MG63 (cell line): ENCODE results near the gene TOR3A. TPM values are rescaled to one million over a fixed set of nuclear protein-coding genes. Genes with fewer than 3 reads are reported as not detected.
A peak's percentile ranks its signal among the peaks of the same experiment; 100 is the strongest.

Experiments used
- DNase-seq: peaks from one replicate; pipeline ENCODE4 v3.0.0-alpha.2; 2020
- H3K27me3 ChIP-seq: fragments of 250-450 bp; sonication (Bioruptor Pico); 2 replicates; pipeline ENCODE4 v1.5.1; 2020; ENCODE audit warnings: mild to moderate bottlenecking, moderate library complexity
- H3K36me3 ChIP-seq: fragments of 250-450 bp; sonication (Bioruptor Pico); 2 replicates; pipeline ENCODE4 v1.5.1; 2020; ENCODE audit warnings: mild to moderate bottlenecking, moderate library complexity
- H3K4me3 ChIP-seq: fragments of 250-450 bp; sonication (Bioruptor Pico); 2 replicates; pipeline ENCODE4 v1.5.1; 2020; ENCODE audit warnings: mild to moderate bottlenecking, moderate library complexity
- H3K9me3 ChIP-seq: fragments of 250-450 bp; sonication (Bioruptor Pico); 2 replicates; pipeline ENCODE4 v1.5.1; 2020; ENCODE audit warnings: mild to moderate bottlenecking, moderate library complexity
- total RNA-seq: library from RNA; depleted of rRNA; stranded (reverse); fragments of >200 nt; shearing (Covaris generic); gene quantifications from 2 replicates; pipeline ENCODE4 v1.2.3, GENCODE V29; 2014; ENCODE audit warnings: low replicate concordance

Gene TOR3A
- total RNA-seq, 1 experiment from 2014 or later: 102 TPM

GRCh38 chr1:179055937-179056336, 25.9 kb upstream of the TOR3A start:
- DNase-seq: no peak
- H3K9me3 ChIP-seq: no peaks in the 10 kb centered on the region; the same call in 1 of the 2 replicates
- H3K4me3 ChIP-seq: no peak overlapping the region
- H3K36me3 ChIP-seq: peaks cover 47% of the 10 kb centered on the region
- H3K27me3 ChIP-seq: no peaks in the 10 kb centered on the region

DNA sequence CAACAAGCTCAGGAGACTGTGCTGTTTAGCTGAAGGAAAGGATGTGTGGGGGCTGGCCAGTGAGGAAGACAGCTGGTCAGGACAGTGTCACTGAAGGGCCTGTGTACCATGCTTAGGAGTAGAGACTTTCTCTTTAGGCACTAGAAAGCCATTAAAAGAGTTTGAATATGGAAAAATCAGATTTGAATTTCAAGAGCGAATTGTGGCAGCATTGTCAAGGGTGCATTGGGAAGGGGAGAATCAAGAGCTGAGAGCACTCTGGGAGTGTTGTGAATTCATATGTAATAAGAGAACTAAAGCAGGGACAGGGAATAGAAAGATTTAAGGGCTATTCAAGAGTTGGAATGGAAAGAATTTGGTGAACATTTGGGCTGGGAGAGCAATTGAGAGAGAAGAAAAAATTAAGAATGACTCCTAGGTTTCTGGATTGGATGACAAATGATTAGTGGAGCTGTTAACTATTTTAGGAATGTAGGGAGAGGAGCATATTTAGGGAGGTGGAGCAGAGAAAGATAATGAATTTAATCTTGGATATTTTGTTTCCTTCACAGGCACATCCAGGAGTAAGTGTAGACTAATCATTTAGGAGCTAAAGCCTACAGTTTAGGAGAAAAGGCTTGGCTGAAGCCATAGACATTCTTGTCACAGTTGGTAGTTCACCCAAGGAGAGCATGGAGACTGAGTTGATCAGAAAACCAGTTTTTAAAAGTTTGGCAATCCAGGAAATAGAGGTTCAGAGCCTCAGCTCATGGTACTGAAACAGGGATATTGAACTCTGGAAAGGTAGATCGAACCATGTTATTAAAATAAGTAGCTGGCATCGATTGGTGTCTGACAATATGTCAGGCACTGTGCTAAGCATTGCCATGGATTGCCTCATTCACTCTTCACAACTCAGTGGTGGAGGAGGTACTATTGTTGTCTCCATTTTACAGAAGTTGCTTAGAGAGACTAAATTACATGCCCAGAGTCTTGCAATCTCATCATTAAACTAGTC, 23.1 kb upstream of the TOR3A start:
- no peaks in the 10 kb centered on the region for H3K27me3 ChIP-seq
- H3K4me3 ChIP-seq: no peak overlapping the region
- peaks cover 60% of the 10 kb centered on the region for H3K36me3 ChIP-seq
- H3K9me3 ChIP-seq: no peaks in the 10 kb centered on the region; the same call in 1 of the 2 replicates
- DNase-seq: no peak

GRCh38 chr1:179061360-179062282, 20.2 kb upstream of the TOR3A start:
- peaks cover 64% of the 10 kb centered on the region for H3K36me3 ChIP-seq

DNA sequence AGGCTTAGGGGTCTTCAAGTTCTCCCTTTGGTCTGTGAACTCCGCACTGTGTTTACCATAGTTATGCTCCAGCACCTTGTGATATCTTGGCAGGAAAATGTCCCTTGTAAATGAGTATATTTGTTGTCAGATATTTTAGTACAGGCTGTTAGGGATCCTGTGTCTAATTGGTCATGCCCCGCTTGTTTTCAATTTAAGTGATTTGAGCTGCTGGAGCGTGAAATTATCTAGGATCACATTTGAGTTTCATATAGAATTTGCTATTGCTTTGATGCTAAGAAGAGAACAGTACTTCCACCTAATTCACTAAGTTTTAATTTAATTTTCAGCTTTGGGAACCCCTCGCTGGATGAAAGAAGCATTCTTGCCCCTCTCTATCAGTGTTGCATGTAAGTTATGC, 15.4 kb upstream of the TOR3A start:
- Histone ChIP-seq H3K36me3 (peaks cover 76% of the 10 kb centered on the region), H3K4me3 (no peak overlapping the region), H3K27me3 (no peaks in the 10 kb centered on the region), H3K9me3 (no peaks in the 10 kb centered on the region)
- DNase-seq: no peak

More at GRCh38 chr1:179061360-179062282, 20.2 kb upstream of the TOR3A start:
- H3K27me3 ChIP-seq: no peaks in the 10 kb centered on the region
- no peaks in the 10 kb centered on the region; the same call in 1 of the 2 replicates for H3K9me3 ChIP-seq
- no peak overlapping the region for H3K4me3 ChIP-seq
- peak; percentile 11 for DNase-seq

DNA sequence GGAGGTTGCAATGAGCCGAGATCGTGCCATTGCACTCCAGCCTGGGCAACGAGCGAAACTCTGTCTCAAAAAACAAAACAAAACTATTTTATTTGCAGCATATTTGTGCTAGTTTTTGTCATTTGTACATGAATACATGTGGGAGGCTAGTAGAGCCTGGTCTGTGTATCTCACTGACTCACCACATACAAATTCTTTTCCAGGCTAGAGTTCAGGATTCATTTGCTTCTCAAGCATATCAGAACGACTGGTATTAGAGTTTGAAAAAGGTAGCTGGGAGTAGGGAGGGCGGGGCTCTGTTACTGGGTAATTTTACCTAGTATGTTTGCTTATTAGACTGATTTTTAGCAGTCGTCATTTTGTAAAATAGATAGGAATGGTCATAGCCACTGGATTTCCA, 4.5 kb upstream of the TOR3A start:
- Histone ChIP-seq H3K9me3 (no peaks in the 10 kb centered on the region), H3K27me3 (no peaks in the 10 kb centered on the region), H3K4me3 (no peak overlapping the region), H3K36me3 (peaks cover 18% of the 10 kb centered on the region)
- no peak for DNase-seq

GRCh38 chr1:179079113-179079761, 2.6 kb upstream of the TOR3A start:
- peak; percentile 41 for DNase-seq
- peaks cover 11% of the 10 kb centered on the region for H3K36me3 ChIP-seq
- no peaks in the 10 kb centered on the region for H3K9me3 ChIP-seq
- H3K4me3 ChIP-seq: no peak overlapping the region
- no peaks in the 10 kb centered on the region for H3K27me3 ChIP-seq

DNA sequence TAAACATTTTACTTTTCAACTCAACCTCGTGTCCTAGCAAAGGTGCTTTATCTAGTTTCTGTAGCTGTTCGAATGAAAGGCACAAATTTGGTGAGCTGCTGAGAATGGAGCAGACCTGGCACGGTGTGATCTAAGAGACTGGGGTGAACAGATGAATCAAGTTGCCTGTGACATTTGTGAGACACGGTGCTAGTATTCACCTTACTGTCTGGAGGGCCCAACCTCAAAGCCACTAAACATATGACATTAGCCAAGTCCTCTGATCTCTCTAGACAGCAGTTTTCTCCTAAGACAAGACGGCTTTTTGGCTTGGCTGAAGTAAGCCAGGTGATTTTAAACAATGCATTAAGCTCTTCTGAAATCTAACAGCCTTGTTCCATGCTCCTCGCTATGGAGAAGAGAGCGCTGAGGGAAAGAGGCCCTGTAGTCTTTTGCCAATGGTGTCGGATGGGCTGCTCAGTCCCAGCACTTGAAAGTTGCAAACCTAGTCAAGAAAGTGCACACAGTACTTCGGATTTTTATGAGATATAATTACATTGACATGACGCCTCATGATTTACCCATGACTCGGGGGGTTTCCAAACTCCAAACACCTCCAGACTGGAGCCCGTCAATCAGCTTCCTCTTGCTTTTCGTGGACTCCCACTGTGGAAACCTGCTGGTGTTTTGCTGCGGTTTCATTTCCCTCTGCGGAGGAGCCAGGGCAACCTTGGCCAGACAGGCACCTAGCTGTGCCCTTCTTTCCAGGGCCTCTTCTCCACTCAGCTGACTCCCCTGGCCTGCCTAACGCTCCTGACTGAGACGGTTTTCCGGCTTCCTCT, 794 bp upstream of the TOR3A start:
- no peaks in the 10 kb centered on the region for H3K27me3 ChIP-seq
- peak overlapping the region; percentile 82 for H3K4me3 ChIP-seq
- peaks cover 23% of the 10 kb centered on the region for H3K36me3 ChIP-seq
- H3K9me3 ChIP-seq: no peaks in the 10 kb centered on the region
- no peak for DNase-seq

DNA sequence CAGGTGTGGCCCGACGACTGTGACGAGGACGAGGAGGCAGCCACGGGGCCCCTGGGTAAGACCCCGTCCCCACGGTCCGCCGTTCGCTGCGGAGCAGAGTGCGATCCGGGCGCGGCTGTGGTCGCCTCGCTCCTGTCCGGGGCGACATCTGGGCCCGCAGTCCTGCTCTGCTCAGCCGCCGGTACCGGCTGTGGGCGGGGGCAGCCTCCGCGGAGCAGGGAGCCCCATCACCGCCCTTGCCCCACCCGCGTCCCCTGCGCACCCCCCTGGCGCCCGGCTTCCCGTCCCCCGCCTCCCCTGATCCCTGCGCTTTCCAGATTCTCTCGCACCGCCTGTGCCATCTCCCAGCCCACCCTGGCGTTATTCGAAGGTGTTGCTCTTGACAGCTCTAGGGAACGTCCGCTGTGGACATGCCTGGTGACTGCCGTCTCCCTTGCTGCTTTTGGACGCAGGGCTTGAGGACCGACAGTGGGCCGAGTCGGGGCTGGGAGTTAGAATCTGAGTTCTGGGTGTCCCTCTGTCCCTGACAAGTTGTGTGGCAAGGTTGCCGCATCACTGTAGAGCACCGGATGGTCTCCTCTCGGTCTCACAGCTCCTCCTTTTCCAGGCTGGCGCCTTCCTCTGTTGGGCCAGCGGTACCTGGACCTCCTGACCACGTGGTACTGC, 596 bp downstream of the TOR3A start:
- H3K9me3 ChIP-seq: no peaks in the 10 kb centered on the region
- H3K36me3 ChIP-seq: peaks cover 33% of the 10 kb centered on the region
- H3K27me3 ChIP-seq: no peaks in the 10 kb centered on the region
- DNase-seq: peak; percentile 58
- peak overlapping the region; percentile 82 for H3K4me3 ChIP-seq

GRCh38 chr1:179082999-179083335, 1.1 kb downstream of the TOR3A start:
- Histone ChIP-seq H3K27me3 (no peaks in the 10 kb centered on the region), H3K9me3 (no peaks in the 10 kb centered on the region), H3K4me3 (peak overlapping the region; percentile 82), H3K36me3 (peaks cover 37% of the 10 kb centered on the region)
- peak; percentile 26 for DNase-seq

DNA sequence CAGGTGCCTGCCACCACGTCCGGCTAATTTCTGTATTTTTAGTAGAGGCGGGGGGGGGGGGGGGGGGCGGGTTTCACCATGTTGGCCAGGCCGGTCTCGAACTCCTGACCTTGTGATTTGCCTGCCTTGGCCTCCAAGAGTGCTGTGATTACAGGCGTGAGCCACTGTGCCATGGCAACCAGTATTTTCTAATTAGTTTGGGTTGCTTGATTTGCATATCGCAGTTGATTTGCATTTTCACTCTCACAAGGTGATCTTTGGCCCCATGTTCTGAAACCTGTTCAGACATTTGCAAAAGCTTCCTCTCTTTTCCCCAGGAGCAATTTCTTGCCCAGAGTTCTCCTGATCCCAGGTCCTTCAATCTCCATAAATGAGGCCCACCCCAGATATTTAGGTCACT, 1.7 kb downstream of the TOR3A start:
- no peak for DNase-seq
- Histone ChIP-seq H3K36me3 (peaks cover 43% of the 10 kb centered on the region), H3K4me3 (peak overlapping the region; percentile 82; the same call in 1 of the 2 replicates), H3K9me3 (no peaks in the 10 kb centered on the region), H3K27me3 (no peaks in the 10 kb centered on the region)

GRCh38 chr1:179087665-179088064, 5.8 kb downstream of the TOR3A start:
- no peak for DNase-seq
- Histone ChIP-seq H3K4me3 (no peak overlapping the region), H3K9me3 (no peaks in the 10 kb centered on the region), H3K36me3 (peaks cover 82% of the 10 kb centered on the region), H3K27me3 (no peaks in the 10 kb centered on the region)

GRCh38 chr1:179089827-179090482, 8.1 kb downstream of the TOR3A start:
- Histone ChIP-seq H3K36me3 (peaks cover 90% of the 10 kb centered on the region), H3K9me3 (no peaks in the 10 kb centered on the region), H3K27me3 (no peaks in the 10 kb centered on the region), H3K4me3 (no peak overlapping the region)
- no peak for DNase-seq

GRCh38 chr1:179090522-179090921, 8.7 kb downstream of the TOR3A start:
- Histone ChIP-seq H3K4me3 (no peak overlapping the region), H3K27me3 (no peaks in the 10 kb centered on the region), H3K9me3 (no peaks in the 10 kb centered on the region), H3K36me3 (peaks cover 92% of the 10 kb centered on the region)
- DNase-seq: no peak

DNA sequence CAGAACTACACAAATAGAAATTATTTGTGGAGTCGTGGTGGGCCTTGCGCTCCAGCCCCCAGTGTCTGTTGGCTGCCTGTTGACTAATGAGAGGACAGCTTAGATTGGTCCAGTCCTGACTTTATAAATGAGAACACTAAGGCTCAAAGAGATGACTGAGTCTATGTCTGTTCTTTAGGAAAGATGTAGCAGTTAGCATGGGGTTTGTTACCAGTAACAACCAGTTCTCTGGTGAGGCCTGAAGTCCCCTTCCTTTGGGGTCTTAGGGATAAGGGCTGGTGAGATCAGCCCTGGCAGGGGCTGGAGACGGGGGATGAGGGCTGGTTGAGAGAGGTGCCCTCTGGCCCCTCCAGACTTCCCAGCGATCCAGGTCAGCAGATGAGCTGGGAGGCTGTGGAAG, 9.1 kb downstream of the TOR3A start:
- Histone ChIP-seq H3K27me3 (no peaks in the 10 kb centered on the region), H3K36me3 (peaks cover 92% of the 10 kb centered on the region), H3K4me3 (no peak overlapping the region), H3K9me3 (no peaks in the 10 kb centered on the region)
- DNase-seq: no peak

DNA sequence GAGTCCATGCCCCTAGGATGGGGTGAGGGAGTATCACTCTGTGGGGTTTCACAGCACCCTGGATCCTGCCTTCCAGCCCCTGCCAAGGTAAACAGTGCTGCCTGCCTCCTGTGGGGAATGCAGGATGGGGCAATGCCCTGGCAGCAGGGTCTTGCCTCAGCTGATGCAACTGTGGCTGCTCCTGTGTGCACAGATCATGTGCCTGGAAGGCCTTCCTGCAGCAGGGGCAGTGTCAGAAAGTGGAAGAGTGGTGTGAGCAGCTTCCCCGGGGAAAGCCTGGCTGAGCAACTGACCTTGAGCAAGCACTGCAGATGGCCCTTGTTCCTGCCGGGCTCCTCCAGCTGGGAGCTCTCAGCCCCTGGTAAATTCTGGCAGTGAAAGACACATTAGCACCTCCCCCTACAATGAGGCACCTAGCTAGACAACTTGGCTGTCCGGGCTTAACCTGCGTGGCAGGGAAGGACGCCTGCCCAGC, 9.9 kb downstream of the TOR3A start:
- H3K4me3 ChIP-seq: no peak overlapping the region
- H3K9me3 ChIP-seq: no peaks in the 10 kb centered on the region
- H3K36me3 ChIP-seq: peaks cover 94% of the 10 kb centered on the region
- peak; percentile 61 for DNase-seq
- no peaks in the 10 kb centered on the region for H3K27me3 ChIP-seq
